HG03135 (cell line): ENCODE results near the gene LOC128125822.

Experiments used
- ATAC-seq: cut with Tn5 transposase; IDR thresholded peaks from one replicate; pipeline ENCODE4 v1.9.1; 2021; ENCODE audit warnings: mild to moderate bottlenecking, moderate library complexity; ENCODE audit not compliant: unreplicated experiment

Gene LOC128125822

DNA sequence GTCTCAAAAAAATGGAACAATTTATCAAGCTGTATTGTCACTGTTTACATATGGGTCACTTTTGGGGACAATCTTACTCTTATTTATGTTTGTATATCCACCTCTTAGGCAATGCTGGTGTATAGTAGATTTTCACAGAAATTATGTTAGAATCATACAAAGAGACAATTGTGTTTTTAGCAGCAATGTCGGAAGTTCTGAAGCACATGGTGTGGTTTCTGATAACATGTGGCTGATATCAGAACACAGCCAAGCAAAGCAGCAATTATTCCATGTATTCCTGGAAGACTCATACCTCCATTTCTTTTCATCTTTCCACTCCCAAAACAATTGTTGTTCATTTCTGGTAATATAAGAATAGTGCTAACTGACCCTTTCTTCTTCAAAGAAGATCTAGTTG lies 17.5 kb upstream of the LOC128125822 start:
- no peak for ATAC-seq

DNA sequence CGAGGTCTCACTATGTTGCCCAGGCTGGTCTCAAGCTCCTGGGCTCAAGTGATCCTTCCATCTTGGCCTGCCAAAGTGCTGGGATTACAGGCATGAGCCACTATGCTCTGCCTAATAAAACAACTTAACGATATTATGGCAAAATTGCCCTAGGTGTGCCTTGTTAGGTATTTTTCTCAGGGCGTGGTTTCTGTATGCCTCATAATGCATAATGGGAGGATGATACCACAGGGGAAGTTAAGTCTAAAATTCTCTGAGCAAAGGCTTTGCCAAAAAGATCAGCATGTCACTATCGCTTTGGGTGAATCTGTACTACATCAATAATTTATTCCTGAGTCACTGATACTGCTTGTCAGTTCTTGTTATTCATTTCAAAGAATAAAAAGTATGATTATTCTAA lies 15.9 kb upstream of the LOC128125822 start:
- ATAC-seq = no peak

DNA sequence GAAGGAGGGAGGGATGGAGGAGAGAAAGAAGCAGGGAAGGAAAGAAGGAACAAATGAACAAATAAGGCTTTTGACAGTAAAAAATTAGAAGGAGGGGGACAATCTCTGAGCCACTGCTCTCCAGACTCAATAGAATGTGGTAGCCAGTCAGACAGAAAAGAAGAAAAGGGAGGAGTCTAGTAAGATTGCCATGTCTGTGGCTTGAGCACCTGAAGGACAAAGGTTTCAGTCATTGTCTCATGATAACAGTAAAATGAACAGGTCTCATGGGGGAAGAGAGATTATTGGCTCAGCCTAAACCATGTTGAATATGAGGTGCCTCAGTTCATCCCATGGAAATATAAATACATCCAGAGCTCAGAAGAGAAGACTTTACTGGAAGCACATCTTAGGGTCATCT lies 14.0 kb upstream of the LOC128125822 start:
- ATAC-seq = peak; percentile 60

DNA sequence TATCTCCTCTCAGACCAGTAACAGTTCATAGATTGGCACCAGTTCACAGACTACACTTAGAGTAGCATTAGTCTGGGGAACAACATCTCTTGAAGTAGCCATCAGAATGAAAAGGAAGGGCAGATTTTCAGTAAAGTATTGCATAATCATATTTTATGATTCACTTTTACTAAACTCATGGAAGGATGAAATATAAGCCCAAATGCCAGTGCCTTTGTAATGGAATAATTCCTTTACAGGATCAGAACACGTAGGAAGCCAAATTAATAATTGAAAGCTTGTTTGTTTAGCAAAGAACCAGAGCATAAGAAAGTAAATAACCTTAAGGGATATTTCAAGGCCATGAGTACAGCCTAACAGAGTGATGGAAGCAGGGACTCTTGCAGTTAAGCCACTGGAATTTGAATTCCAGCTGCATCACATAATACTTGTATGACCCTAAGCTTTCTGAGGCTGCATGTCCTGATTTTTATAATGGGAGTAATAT lies 11.4 kb upstream of the LOC128125822 start:
- ATAC-seq = no peak

GRCh38 chr6:63561288-63561687 lies 11.0 kb upstream of the LOC128125822 start:
- ATAC-seq = no peak

GRCh38 chr6:63563235-63563634 lies 9.0 kb upstream of the LOC128125822 start:
- no peak for ATAC-seq

DNA sequence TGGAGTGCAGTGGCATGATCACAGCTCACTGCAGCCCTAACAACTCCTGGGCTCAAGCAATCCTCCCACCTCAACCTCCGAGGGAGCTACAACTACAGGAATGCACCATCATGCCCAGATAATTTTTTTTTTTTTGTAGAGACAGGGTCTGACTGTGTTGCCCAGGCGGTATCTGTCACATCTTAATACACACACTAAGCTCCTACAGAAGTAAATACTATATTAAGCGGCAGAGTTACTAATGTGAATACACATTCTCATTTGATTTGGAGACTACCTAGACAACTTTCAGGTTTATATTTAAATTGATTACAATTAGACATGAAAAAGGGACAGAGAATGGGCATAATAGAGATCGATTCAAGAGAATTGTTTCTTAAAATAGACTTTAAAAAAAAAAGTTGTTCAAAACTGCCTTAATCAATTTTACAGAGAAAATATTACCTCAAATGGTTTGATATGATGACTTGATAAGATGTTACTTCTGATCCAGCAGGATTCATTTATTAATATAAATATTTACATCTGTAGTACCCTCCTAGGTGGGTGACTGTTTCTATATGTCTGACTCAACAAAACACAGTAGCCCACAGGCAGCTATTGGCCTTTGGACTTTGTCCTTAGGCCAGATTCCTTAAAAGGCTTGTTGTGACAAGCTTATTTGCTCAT lies 7.1 kb upstream of the LOC128125822 start:
- ATAC-seq = no peak

- no peak for ATAC-seq
Observed at GRCh38 chr6:63565727-63566596, 6.3 kb upstream of the LOC128125822 start.

DNA sequence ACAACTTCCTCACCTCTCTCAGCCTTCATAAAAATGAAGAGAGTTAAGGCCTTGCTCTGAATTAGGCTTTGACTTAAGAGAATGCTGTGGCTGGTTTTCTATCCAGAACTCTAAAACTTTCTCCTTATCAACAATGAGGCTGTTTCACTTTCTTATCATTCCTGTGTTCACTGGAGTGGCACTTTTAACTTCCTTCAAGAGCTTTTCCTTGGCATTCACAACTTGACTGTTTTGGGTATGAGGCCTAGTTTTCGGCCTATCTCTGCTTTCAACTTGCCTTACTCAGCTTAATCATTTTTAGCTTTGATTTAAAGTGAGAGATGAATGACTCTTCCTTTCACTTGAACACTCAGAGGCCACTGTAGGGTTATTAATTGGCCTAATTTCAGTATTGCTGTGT lies 4.3 kb upstream of the LOC128125822 start:
- no peak for ATAC-seq

- ATAC-seq = peak; percentile 5
Observed at GRCh38 chr6:63571361-63572043, 778 bp upstream of the LOC128125822 start.

DNA sequence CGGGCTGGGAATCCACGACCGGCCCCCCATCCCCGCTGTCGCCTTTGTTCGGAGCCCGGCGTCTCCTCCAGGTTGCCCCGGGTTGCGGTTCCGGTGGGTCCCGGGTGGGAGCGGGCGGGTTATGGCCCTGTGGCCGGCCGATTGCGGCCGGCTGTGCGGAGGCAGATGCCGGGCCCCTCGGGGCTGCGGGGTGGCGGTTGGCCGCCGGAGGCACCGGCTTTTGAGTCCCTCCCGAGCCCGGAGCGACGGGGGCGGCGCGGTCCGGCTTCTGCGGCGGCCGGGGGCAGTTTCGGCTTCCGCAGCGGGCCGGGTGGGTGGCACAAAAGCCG lies 431 bp downstream of the LOC128125822 start:
- peak; percentile 4 for ATAC-seq

- ATAC-seq = peak; percentile 42
Observed at GRCh38 chr6:63573076-63573898, 1.0 kb downstream of the LOC128125822 start.

DNA sequence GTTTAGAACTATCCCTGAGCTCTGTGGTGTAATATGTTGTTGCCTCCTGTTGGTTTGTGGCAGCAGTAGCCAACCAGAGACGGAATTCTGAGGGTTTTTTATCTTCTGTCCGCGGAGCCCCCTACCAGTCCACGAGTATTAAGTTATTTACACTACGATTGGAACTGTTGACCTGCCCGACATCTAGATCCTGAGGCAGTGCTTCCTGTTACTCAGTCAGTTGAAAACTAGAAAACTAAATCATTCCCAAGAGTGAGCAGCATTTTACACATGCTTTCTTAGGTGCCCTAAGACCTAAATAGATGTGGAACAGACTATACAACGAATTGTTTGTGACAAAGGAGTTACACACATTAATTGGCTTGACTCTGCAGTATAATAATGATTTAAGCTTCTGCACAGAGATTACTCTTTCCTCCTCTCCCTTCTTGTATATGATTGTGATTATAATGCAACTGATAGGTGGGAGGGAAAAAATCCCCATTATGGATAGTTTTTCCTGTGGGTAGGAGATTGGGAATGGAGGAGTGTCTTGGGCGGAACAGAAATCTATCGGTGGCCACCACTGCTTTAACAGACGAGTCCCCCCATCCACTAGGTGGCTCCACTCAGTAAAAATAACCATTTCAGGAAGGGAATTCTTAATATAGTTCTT lies 1.7 kb downstream of the LOC128125822 start:
- ATAC-seq = no peak

GRCh38 chr6:63574554-63574900 lies 2.2 kb downstream of the LOC128125822 start:
- ATAC-seq = no peak

DNA sequence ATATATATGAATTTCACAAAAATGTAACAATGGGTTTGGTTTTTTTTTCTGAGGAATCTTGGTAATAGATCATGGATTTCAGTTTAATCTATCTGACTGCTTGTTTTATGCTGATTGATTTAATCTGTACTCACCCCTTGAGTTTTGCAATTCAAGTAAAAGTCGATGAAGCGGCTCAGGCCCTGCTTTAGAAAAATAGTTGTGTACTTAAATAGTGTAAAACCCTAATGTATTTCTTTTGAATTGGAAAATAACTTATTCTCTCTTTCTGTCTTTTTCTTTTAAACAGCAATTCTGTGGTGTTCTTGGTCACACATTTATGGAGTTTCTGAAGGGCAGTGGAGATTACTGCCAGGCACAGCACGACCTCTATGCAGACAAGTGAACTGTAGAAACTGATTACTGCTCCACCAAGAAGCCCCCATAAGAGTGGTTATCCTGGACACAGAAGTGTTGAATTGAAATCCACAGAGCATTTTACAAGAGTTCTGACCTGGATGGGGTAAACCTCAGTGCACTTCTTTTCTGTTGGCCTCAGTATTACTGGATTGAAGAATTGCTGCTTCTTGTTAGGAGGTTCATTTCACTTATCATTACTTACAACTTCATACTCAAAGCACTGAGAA lies 4.0 kb downstream of the LOC128125822 start:
- no peak for ATAC-seq

GRCh38 chr6:63576985-63577712 lies 4.9 kb downstream of the LOC128125822 start:
- ATAC-seq = no peak

GRCh38 chr6:63578757-63579156 lies 6.5 kb downstream of the LOC128125822 start:
- no peak for ATAC-seq

GRCh38 chr6:63579937-63580703 lies 7.8 kb downstream of the LOC128125822 start:
- ATAC-seq = no peak

DNA sequence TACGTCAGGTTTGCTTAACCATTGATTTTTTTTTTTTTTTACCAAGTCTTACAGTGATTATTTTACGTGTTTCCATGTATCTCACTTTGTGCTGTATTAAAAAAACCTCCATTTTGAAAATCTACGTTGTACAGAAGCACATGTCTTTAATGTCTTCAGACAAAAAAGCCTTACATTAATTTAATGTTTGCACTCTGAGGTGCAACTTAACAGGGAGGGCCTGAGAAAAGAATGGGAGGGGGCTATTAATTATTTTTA lies 8.4 kb downstream of the LOC128125822 start:
- no peak for ATAC-seq
